Body of pancreas (tissue), 4 donors: ENCODE data around the gene MEF2D. TPM values are rescaled to one million over a fixed set of nuclear protein-coding genes. Genes with fewer than 3 reads are reported as not detected.

Experiments
- ATAC-seq: fragments of 150-250 bp; one replicate; pipeline ENCODE4 v1.9.1; 2016
- DNase-seq, 4 donors: peaks; one replicate each; pipeline ENCODE4 v3.0.0-alpha.2; 2019
- H3K27ac ChIP-seq, 4 donors: fragments of 200-600 bp; sonication (generic); 1 replicate in 3 of 4; 2 replicates in 1 of 4; pipeline versions ENCODE4 v1.5.1 to v1.6.1; 2016 to 2019; ENCODE audit warnings: mild to moderate bottlenecking in 1 of 4, mixed read lengths in 1 of 4, moderate library complexity in 1 of 4
- H3K27me3 ChIP-seq, 2 donors: fragments of 200-600 bp; sonication (generic); one replicate each; pipeline ENCODE4 v1.6.0; 2016; ENCODE audit warnings: mild to moderate bottlenecking in 1 of 2
- H3K36me3 ChIP-seq, 2 donors: fragments of 200-600 bp; sonication (generic); replicated peaks in 1 of 2; 2 replicates each; pipeline ENCODE4 v1.5.1; 2016; ENCODE audit warnings: low read depth in 2 of 2; ENCODE audit not compliant: insufficient read depth in 1 of 2
- H3K4me1 ChIP-seq: fragments of 200-600 bp; sonication (generic); one replicate; pipeline ENCODE4 v1.6.0; 2016
- H3K4me3 ChIP-seq, 2 donors: fragments of 200-600 bp; sonication (generic); 1 replicate in 1 of 2; 2 replicates in 1 of 2; pipeline ENCODE4 v1.5.1; 2016 to 2019
- H3K9me3 ChIP-seq, 3 donors: fragments of 200-600 bp; sonication (generic); 1 replicate in 2 of 3; 2 replicates in 1 of 3; pipeline ENCODE4 v1.5.1; 2016
- CTCF ChIP-seq, 7 experiments: fragments of 450-650 bp in 4 of 7; fragments of 200-600 bp in 3 of 7; sonication (generic) in 3 of 7; IDR thresholded peaks; one replicate each; pipeline ENCODE4 v1.5.1; 2016 to 2019; ENCODE audit warnings: antibody characterized with exemption in 7 of 7
- POLR2A ChIP-seq, 3 donors: fragments of 450-650 bp; IDR thresholded peaks; one replicate each; pipeline ENCODE4 v1.6.1; 2016; ENCODE audit warnings: antibody characterized with exemption in 3 of 3, mild to moderate bottlenecking in 2 of 3
- WGBS, 2 donors: methylation state at CpG; one replicate each; pipeline ENCODE4 v1.1.5; 2017; 5-methylcytosine and 5-hydroxymethylcytosine counted together
- intact Hi-C: fragments of 100-400 bp; cut with DNase I; formaldehyde crosslinking; loops from one replicate; pipeline ENCODE4 v1.15.1; 2023
- total RNA-seq, 2 donors: library from RNA; depleted of rRNA; stranded (reverse); fragments of >200 nt; gene quantifications; one replicate each; pipeline ENCODE4 v1.1.0, GENCODE V29; 2016

MEF2D gene
- total RNA-seq, 2 donors from 2014 or later: 15.6 to 18.1 TPM

- Histone ChIP-seq H3K27me3 (no peaks in the 10 kb centered on the region), H3K4me1 (peaks cover 25% of the 10 kb centered on the region), H3K36me3 (peaks cover 0 to 24% of the 10 kb centered on the region in 2 donors), H3K27ac (no peak overlapping the region), H3K9me3 (no peaks in the 10 kb centered on the region), H3K4me3 (no peak overlapping the region)
- intact Hi-C loops: no loop called here
- no peak for TF ChIP-seq POLR2A (IDR thresholded peaks at IDR 0.05)
- ATAC-seq (no peak), DNase-seq (no peak)
- 71 to 90% methylated on average over 2 of the region's 2 CpGs for WGBS, 2 donors
Observed at GRCh38 chr1:156483397-156483796, 17.2 kb downstream of the MEF2D start.

- Histone ChIP-seq H3K36me3 (peaks cover 0 to 29% of the 10 kb centered on the region in 2 donors), H3K9me3 (no peaks in the 10 kb centered on the region), H3K4me3 (no peak overlapping the region), H3K27me3 (no peaks in the 10 kb centered on the region), H3K4me1 (peaks cover 25% of the 10 kb centered on the region), H3K27ac (no peak overlapping the region)
- 89 to 90% methylated on average over 11 to 19 of the region's 19 CpGs for WGBS, 2 donors
- TF ChIP-seq CTCF (IDR thresholded peaks at IDR 0.05) (no peak), POLR2A (IDR thresholded peaks at IDR 0.05) (no peak)
- DNase-seq (no peak), ATAC-seq (no peak)
- intact Hi-C loops: no loop called here
Observed at GRCh38 chr1:156482276-156482675, 18.3 kb downstream of the MEF2D start.

GRCh38 chr1:156481527-156481926 lies 19.0 kb downstream of the MEF2D start:
- ATAC-seq: no peak
- DNase-seq: no peak
- Histone ChIP-seq H3K27ac (no peak overlapping the region), H3K9me3 (no peaks in the 10 kb centered on the region), H3K36me3 (peaks cover 0 to 29% of the 10 kb centered on the region in 2 donors), H3K4me1 (peaks cover 32% of the 10 kb centered on the region), H3K27me3 (no peaks in the 10 kb centered on the region), H3K4me3 (no peak overlapping the region)
- intact Hi-C loops: no loop called here
- TF ChIP-seq CTCF (IDR thresholded peaks at IDR 0.05) (no peak), POLR2A (IDR thresholded peaks at IDR 0.05) (no peak)
- 52 to 79% methylated on average over 4 to 5 of the region's 5 CpGs for WGBS, 2 donors

GRCh38 chr1:156480411-156481192 lies 20.0 kb downstream of the MEF2D start:
- Histone ChIP-seq H3K9me3 (no peaks in the 10 kb centered on the region), H3K36me3 (peaks cover 0 to 29% of the 10 kb centered on the region in 2 donors), H3K27ac (peak overlapping the region in 1 of 4 donors; percentile 3), H3K4me3 (no peak overlapping the region), H3K4me1 (peaks cover 41% of the 10 kb centered on the region), H3K27me3 (no peaks in the 10 kb centered on the region)
- 54 to 64% methylated on average over 31 to 34 of the region's 34 CpGs for WGBS, 2 donors
- TF ChIP-seq POLR2A (IDR thresholded peaks at IDR 0.05): no peak
- TF ChIP-seq CTCF (IDR thresholded peaks at IDR 0.05): peak; percentile 23 to 50 (median 46)
- DNase-seq: peak; percentile 44 to 64 (median 50)
- ATAC-seq: peak; percentile 31
- intact Hi-C loops: no loop called here

- DNase-seq: no peak
- Histone ChIP-seq H3K4me1 (peaks cover 45% of the 10 kb centered on the region), H3K9me3 (no peaks in the 10 kb centered on the region), H3K36me3 (peaks cover 0 to 29% of the 10 kb centered on the region in 2 donors), H3K4me3 (no peak overlapping the region), H3K27me3 (no peaks in the 10 kb centered on the region), H3K27ac (no peak overlapping the region)
- intact Hi-C loops: no loop called here
- ATAC-seq: no peak
- TF ChIP-seq CTCF (IDR thresholded peaks at IDR 0.05) (peak in 3 of 7 experiments; percentile 9 to 11 (median 9)), POLR2A (IDR thresholded peaks at IDR 0.05) (no peak)
- 39% methylated on average over 4 of the region's 4 CpGs; no CpG with 5 or more reads in 1 of the 2 donors for WGBS, 2 donors
Observed at GRCh38 chr1:156480016-156480370, 20.6 kb downstream of the MEF2D start.
